HG02588 (cell line): ENCODE data around the gene PTPRA.

Experiments used
- ATAC-seq: cut with Tn5 transposase; IDR thresholded peaks from one replicate; pipeline ENCODE4 v1.9.1; 2021; ENCODE audit warnings: mild to moderate bottlenecking, moderate library complexity; ENCODE audit not compliant: unreplicated experiment

The PTPRA gene

DNA sequence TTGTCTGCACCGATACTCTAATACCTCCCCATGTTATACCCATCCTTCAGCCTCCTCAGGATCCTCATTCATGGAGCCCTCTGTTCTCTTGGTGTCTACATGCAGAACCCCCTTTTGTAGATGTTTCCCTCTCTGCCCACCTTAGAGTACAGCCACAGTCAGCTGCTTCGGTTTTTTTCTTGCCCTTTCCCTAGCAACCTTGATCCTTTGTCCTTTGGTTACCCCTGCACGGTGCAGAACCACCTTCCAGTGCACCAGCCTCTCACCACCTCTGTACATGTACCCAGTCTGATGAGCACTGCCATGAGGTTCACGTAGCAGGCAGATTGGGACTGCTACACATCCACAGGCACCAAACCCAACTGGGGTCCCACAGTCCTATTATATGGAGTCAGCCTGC, 25.5 kb upstream of the PTPRA start:
- no peak for ATAC-seq

DNA sequence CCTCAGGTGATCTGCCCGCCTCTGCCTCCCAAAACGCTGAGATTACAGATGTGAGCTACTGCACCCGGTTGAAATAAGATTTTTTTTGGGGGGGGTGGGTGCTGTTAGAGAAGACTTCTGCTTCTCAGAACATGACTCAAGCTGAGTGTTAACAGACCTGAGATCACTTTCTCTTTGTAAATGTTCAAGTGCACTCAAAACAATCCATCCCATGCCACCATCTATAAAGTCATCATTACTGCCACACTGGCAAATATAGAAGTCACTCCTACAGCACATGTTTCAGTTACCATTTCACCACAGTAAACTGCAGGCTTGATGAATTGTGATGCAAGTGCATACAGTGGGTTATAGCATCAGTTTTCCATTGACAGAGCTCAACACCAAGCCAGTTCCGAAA, 23.8 kb upstream of the PTPRA start:
- no peak for ATAC-seq

DNA sequence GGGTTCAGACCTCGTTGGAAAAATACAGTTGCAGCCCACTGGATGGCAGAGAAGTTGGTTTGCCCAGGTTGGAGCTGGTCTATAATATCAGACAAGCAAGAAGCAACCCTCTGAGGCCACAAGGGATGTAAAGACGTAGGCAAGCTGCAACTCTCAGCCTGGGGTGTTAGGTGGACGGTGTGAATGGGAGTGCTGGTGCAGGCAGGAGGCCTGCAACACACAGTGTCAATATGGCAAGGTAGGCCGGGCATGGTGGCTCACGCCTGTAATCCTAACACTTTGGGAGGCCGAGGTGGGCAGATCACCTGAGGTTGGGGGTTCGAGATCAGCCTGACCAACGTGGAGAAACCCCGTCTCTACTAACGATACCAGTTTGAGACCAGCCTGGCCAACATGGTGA, 22.2 kb upstream of the PTPRA start:
- ATAC-seq = no peak

DNA sequence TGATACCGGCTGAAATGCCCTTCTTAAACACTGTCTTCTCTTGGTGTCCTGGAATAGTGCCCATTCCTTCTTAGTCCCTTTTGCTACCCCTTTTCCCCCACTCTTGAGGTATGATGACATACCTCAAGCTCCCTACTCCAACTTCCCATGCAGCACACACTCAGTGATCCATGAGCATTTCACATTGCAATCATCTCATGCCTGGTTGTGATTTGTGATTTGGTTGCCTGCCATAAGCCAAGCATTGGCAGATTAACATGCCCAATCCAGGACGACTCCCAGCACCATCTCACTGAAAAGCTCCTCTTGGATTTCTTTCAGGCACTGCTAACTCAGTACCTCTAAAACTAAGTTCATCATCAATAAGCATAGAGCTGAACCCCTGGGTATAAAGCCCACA, 14.7 kb upstream of the PTPRA start:
- ATAC-seq = no peak

DNA sequence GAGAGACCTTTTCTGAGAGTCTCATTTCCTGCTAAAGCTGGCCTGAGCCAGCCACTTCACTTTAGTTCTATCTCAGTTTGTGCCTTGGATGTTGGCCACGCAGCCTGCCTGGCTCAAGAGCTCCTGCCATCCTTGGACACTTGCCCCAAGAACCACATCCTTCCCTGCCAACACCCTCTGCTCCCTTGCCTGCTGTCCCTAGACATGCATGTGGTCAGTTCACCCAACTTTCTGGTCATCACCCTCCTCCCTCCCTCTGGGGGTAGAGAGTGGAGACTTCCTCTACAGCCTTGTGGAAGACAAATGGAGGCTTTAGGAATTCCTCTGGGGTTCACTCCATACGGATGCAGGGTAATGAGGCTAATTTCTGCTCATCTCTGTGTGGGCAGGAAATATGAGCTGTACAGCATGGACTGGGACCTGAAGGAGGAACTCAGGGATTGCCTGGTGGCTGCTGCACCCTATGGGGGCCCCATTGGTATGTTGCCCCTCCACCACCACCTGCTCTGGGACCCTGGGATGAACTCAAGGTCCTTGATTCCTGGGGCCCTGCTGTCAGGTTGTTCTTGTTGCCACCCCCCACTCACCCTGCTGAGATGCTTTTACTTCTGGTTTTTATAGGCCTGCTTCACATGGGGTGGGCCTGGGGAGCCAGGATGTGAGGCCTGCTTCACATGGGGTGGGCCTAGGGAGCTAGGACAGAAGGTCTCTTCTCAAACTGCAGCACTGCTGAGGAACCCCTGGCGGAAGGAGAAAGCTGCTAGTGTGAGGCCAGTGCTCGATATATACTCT, 13.8 kb upstream of the PTPRA start:
- ATAC-seq = no peak

DNA sequence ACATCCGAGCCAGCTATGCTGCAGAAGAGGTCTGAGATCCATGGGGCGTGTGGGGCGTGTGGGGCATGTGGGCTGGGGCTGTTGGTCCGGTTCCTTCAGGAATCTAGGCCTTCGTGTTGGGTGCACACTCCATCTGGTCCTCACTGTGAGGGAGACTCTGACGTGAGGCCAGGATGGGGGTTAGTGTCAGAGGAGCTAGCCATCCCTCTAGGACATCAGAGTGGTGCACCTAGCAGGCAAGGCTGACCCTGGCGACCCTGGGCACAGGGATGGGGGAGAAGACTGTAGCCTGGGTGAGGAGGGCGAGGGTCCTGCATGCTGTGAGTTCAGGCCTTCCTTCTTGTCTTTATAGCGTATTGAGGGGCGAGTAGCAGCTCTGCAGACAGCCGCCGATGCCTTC, 8.7 kb upstream of the PTPRA start:
- no peak for ATAC-seq

DNA sequence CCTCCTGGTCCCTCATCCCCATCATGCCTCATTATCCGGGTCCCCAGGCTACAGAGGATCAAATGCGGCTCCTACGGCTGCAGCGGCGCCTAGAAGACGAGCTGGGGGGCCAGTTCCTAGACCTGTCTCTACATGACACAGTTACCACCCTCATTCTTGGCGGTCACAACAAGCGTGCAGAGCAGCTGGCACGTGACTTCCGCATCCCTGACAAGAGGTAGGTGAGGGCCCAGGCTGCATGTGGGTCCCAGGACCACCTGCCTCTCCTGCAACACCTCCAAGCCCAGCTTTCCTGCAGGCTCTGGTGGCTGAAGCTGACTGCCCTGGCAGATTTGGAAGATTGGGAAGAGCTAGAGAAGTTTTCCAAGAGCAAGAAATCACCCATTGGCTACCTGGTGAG, 8.2 kb upstream of the PTPRA start:
- no peak for ATAC-seq

DNA sequence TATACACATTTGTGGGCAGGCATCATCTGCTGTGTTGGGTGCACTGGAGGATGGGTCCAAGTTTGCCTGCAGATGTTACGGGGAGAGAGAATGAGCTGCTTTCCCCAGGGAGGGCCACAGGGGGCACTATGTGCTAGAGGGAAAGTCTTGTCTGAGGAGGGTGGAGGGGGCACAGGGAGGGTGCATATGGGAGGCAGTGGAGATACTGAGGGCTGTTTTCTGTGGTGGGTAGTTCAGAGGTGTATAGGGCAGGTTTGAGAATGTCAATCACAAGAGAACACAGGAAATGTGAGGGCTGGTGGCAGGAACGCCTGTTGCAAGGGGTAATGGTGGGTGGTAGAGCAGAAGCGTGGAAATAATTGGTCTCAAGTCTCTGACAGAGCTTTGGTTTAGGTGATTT, 7.7 kb upstream of the PTPRA start:
- no peak for ATAC-seq

DNA sequence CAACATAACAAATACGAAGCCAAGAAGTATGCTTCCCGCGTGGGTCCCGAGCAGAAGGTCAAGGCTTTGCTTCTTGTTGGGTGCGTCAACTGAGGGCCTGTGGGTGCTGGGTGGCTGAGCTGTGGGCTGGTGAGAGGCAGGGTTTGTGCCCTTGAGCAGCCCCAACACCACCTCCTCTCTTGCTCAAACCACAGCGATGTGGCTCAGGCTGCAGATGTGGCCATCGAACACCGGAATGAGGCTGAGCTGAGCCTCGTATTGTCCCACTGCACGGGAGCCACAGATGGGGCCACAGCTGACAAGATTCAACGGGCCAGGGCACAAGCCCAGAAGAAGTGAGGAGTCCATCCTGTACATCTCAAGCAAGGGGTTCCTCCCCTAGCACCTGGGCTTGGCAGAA, 7.0 kb upstream of the PTPRA start:
- ATAC-seq = no peak

DNA sequence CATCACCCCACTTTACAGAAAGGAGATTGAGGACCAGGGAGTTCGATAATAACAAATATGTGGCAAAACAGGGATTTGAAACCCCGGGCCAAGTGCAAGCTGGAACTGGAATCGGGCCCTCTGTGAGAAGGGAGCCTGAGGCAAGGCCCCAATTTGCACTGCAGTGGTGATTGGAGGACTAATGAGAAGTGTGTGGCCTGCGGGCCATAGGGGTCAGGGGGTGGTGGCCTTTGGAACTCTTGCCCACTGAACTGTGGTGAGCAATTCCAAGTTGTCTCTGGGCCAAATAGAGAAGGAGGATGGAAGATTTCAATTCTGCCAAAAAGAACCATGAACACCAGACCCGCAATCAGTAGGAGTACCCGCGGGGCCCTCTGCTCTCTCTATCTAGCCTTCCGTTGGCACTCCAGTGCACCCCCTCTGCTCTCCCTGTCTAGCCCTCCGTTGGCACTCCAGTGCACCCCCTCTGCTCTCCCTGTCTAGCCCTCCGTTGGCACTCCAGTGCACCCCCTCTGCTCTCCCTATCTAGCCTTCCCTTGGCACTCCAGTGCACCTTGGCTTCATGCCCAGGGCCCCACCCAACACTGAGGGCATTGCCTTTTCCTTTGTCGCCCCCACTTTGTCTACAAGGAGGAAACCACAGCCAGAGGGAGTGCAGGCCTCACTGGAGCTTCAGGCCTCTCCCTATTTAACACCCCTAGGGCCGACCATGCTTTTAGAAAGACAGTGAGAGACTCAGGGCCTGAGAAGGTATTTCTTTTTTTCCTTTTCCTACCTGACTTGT, 6.0 kb upstream of the PTPRA start:
- ATAC-seq = no peak

DNA sequence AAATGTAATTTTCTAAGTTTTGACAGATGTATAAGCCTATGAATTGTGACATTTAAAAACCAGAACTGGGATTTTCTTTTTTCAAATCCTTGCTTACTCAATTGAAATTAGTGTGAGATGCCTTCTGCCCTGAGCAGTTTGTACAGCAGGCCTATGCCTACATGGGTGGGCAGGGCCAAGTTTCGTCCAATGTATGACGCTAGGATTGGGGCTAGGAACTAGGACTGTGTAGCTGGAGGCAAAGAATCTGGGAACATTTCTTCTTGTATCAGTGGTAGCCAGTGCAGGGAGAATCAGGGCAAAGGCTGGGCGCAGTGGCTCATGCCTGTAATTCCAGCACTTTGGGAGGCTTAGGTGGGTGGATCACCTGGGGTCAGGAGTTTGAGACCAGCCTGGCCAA, 3.9 kb upstream of the PTPRA start:
- no peak for ATAC-seq

DNA sequence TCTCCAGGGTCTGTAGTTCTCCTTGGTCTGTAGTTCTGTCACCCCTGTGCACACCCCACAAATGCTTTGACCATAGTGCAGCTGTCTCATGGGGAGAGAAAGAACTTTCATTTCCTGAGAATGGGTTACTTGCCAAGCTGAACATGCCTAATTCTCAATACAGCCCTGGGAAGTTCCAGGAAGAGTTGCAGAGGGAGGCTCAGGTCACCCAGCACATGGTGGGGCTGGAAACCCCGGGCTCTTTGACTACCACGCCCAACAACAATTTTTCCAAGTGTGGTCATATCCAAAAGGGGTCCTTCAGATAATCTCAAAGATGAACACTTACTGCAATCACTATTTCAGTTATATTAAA, 2.2 kb upstream of the PTPRA start:
- ATAC-seq = no peak

DNA sequence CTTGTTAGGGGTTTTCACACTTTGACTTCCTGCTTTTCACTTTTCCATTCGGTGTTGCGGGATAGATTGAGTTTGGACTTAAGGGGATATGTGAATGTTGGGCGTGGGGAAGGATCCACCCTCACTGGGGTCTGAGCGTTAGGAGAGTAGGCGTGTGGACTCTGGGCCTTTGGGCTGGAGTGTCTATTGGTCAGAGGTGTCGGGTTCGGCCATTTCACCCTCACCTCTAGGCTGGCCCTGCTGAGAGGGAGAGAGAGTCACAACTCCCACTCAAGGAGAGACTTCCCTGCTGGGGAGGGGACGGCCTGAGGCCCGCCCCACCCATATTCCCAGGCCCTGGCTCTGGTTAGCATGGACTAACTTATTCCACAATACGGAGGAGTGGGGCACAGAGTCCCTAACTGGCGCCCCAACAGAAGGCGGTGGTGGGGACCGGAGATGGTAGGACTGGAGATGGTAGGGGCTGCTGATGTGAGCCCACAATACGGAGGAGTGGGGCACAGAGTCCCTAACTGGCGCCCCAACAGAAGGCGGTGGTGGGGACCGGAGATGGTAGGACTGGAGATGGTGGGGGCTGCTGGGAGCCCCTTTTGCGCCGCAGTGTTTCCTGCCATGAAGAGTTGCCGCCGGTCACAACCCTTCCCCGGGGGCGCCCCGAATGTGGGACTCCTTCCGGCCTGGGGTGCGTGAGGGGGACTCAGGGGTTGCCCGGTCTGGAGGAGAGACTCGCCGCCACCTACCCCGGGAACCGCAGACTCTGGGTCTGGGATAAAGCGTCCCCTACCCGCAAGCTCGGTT, 1.4 kb upstream of the PTPRA start:
- ATAC-seq = no peak

DNA sequence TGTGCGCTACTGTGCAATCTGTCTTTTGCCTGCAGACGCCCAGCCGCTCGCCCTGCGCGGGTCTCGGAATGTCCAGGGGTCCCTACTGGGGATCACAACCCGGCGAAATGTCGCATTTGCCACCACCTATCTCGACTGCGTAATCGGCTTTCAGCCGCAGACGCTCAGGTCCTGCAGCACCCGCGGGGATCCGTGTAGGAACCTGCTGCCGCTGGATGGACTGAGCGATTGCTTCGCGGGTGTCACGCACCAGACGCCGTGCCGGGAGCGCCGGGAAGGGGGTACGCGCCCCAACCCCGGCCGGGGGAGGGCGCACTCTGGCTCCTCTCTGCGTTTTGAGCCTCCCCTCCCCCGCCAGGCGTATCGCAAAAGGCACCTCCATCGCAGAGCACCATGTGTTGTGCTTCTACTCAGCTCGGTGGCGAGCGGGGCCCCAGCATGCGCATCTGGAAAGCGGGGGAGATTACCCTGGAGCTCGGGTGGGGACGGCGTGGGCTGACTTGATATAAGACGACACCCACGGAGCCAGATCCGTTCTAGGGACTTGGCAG, 747 bp upstream of the PTPRA start:
- ATAC-seq = peak; percentile 30

DNA sequence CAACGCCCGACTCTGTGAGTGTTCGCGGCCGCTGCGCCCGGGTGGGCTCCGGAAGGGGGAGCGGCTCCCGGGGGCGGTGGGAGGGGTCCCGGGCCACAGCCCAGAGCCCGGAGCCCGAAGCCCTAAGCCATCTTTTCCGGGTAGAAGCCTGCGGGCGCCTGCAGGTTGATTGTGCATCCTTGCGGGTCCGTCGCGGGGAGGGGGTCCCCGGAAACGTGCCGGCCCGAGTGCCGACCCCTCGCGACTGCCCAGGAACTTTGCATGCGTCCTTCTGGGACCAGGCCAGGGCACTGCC, 413 bp downstream of the PTPRA start:
- peak; percentile 33 for ATAC-seq

DNA sequence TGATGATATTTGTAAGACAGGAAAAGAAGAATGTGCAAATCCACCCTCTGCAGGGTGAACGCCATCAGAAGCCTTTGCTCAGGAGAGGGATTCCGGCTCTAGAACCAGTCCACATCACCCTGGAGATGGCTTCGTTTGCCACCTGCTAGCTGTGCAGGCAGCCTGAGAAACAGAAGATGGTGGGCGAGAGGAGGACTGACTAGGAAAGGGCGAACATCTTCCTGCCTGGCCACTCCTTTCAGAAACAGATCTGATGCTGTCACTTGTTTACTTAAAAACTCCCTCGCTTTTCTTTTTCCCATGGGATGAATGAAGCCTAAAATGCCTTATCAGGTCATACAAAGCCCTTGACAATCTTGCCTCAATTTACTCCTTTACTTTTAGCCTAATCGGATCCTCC, 1.2 kb downstream of the PTPRA start:
- no peak for ATAC-seq

DNA sequence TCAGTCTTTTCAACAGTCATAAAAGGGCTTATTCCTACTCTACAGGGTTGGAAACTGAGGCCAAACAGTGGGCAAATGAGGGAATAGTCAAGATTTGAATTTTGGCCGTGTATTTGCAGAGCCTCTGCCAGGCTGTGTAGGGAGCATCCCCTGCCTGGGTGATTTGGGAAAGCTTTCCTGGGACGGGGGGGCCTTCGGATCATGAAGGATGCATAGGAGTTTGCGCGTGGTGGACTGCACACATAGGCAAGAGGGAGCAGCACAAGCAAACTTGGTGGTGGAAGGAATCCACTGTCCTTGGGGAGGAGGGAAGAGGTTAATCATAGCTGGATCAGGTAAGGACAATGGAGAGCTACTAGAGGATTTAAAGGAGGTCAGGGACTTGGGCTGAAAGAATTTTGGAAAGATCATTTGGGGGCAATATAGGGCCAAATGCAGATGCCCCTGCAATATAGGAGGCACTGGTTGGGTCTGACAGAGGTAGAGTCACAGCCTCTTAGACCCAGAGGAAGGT, 2.5 kb downstream of the PTPRA start:
- no peak for ATAC-seq

DNA sequence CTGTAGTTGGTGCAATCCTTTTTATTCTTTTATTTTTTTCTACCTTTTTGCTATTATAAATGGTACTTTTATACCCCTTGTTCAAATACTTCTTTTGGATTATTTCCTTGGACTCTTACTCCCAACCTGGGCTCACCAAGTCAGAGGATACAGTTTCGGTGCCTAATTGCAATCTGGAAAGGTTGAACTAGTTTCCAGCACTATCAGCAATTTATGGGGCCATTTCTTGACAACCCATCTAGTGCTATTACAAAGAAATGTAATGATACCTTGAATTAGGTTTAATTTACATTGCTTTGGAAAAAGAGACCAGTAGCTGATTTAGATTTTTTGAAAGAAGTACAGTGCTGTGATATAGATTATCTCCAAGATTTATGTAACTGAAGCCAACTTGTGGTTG, 5.2 kb downstream of the PTPRA start:
- no peak for ATAC-seq

DNA sequence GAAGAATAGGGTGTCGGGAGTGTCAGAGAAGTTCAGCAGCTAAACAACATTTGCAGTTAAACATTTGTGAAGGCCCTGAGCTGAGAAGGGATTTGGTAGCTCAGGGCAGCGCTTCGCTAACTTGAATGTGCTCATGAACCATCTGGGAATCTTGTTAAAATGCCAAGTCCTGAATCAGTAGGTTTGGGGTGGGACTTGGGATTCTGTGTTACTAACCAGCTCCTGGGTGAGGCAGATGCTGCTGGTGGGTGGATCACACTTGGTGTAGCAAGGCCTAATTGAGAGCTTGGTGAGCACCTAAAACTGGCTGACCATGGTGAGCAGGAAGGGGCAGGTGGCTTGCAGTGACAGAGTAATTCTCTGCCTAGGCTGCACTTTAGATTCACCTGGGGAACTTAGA, 5.9 kb downstream of the PTPRA start:
- ATAC-seq = no peak

DNA sequence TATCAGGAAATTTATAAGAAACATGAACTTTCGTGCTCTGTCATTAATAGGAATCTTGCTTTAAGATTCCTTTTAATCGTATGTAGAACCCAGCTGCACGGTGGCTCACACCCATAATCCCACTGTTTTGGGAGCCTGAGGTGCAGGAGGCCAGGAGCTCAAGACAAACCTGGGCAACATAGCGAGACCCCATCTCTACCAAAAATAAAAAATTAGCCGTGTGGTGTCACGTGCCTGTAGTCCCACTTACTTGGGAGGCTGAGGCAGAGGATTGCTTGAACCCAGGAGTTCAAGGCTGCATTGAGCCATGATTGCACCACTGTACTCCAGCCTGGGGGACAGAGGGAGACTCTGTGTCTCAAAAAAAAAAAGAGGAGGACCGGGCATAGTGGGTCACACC, 7.4 kb downstream of the PTPRA start:
- ATAC-seq = no peak
